GM18526 (cell line): ENCODE measurements around the gene ZBP1.

Source experiments
- POLR2A ChIP-seq: IDR thresholded peaks from 3 replicates; pipeline ENCODE4 v1.6.1; 2011; ENCODE audit not compliant: insufficient read length; ENCODE audit errors: extremely low read depth

The ZBP1 gene

GRCh38 chr20:57582432-57583288 lies 37.6 kb downstream of the ZBP1 start:
- no peak for TF ChIP-seq POLR2A

GRCh38 chr20:57582029-57582378 lies 38.2 kb downstream of the ZBP1 start:
- TF ChIP-seq POLR2A, result no peak

- TF ChIP-seq POLR2A, result no peak
Measured at GRCh38 chr20:57581202-57582028, 38.8 kb downstream of the ZBP1 start.

DNA sequence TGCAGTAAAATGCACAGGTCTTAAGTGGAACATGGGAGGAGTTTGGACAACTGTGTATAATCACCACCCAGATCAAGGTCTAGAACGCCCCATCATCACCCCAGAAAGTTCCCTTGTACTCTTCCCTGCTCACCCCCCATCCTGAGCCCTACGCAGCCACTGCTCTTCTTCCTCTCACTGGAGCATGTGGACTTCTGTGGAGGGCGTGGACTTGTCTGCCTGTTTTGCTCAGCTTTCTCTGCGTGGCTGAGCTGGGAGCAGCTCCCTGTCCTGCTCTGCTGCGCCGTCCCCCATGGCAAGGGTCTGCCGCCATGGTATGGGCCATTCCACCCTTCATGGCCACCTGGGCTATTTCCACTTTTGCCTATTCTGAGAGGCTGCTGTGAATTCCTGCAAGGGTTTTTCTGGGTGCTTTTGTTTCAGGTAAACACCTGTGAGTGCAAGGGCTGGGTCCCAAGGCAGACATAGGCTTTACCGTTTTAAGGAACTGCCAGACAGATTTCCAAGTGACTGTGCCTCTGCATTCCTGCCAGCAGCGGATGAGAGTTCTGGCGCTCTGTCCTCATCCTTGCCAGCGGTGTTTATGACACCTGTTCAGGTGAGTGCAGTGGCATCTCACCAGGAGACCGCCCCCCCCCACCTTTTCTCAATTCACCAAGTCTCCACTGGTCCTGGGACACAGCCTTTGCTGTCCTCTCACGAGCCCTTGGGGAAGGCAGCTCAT lies 39.6 kb downstream of the ZBP1 start:
- TF ChIP-seq POLR2A, result no peak

DNA sequence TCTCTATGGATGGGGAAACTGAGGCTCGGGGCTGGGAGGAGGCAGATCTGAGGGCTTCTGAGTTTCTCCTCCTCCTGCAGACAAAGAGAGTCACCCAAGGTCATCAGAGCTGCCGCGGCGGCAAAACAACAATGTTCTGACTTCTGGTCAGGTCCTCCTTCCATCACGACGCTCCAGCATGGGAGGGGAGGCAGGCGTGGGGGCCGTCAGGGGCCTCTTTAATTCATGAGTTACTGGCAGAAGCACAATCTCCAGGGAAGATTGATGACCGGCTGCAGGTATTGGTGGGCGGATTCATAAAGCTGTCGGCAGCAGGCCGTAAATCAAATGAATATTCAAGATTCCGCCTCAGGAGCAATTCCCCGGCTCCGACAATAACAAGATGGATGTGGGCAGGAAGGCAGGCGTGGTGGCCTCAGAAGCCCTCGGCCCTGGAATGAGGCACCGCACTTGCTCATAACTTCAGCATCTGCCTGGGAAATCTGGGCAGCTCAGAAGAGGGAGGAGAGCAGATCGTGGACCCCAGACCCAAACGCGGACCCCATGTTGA lies 40.3 kb downstream of the ZBP1 start:
- no peak for TF ChIP-seq POLR2A

DNA sequence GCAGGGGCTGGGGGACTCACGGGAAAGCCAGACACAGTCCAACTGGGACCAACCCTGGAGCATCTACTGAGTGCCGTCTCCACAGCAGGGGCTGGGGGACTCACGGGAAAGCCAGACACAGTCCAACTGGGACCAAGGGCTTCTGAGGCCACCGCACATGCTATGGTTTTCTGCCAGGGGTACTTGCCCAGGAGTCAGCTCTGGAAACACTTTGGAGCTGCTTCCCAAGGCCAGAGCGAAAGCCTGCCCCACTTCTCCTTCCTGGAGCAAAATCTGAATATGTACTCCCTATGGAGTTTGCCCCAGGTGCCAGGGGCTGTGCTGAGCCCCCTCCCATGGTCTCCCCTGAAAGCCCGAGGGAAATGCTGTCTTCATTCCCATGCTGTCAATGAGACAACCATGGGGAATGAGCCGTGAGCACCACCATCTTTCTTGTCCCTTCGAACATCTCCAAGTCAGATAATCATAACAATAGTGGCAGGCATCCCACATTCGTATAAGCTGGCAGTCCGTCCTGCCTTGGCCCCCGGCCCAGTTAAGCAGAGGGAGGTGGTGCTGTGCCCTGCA lies 40.8 kb downstream of the ZBP1 start:
- TF ChIP-seq POLR2A, result no peak

DNA sequence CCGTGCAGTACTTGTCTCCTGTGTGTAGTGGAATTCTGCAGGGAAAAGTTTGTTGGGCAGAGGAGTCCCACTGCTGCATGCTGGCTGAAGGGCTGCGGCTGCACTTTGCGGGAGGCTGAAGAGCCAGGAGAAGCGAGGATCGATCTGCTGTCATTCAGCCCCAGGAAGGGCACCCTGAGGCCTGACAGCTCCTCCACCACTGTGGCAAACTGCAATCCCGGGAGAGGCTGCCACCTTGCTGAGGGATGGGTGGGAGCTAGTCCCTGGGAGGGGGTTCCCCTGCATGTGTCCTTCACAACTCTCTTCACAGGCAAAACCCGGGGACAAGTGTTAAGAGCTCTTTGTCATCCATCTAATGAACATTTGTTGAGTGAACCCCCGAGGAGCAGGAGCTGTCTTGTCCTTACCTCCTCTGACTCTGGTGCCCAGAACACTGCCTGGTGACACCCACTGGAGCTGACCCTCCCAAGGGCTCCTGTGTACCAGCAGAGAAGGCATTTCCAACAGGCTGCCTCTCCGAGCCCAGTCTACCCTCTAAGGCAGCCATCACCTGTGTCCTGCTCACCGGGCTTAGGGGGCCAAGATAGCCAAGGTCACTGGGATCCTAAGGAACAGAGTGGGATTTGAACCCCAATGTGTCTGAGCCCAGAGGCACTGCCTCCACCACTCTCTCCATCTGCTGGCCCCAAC lies 41.6 kb downstream of the ZBP1 start:
- TF ChIP-seq POLR2A, result no peak

DNA sequence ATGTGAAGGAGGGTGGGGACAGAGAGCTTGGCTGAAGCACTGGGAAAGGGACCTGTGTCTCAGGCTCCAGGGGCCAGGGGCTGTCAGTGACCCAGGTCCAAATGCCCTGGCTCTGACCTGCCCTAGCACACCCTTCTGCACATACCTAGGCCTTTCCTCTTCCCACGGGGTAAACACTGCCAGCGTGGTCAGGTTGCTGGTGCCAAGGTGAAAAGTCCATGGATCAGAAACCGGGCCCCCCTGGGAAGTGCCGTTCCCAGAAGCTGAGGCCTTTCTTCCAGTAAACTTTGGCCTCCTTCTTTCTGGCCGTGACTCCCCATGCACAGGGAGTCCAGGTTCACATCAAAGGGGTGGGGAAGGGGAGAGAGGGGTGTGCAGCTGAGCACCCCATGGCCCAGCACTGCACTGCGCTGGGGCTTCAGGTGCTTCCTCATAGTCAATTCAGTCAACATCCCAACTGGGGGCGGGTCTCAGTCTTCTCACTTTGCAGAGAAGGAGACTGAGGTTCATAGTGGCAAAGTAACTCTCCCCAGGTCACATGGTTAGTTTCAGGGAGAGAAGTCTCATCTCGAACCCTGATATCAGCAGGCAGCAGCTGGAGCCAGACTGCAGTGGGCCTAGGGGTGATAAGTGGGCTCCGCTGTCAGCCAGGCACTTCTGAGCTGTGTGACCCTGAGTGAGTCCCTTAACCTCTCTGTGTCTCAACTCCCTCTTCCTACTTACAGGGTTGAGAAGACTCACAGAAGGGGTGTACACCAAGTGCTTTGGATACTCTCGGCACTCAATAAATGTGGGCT lies 42.3 kb downstream of the ZBP1 start:
- no peak for TF ChIP-seq POLR2A

- TF ChIP-seq POLR2A, result no peak
Measured at GRCh38 chr20:57576617-57577550, 43.3 kb downstream of the ZBP1 start.

- no peak for TF ChIP-seq POLR2A
Measured at GRCh38 chr20:57576002-57576401, 44.2 kb downstream of the ZBP1 start.

GRCh38 chr20:57574954-57575353 lies 45.3 kb downstream of the ZBP1 start:
- TF ChIP-seq POLR2A, result no peak

DNA sequence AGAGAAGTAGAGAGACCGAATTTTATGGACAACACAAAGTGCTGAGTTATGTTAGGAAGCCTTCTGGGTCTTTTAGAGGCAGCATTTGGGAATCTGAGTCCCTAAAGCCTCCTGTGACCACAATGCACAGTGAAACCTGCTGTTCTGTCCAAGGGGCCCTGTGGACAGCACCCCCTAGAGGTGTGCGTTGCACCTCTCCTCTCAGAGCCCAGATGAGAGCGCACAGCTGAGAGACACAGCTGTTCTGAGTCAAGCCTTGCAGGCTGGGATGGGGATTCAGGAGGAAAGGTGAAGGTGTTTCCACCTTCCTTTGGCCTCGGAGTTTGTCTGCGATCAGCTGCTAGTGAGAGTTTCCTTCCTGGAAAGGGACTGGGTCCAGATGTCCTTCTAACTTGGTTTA lies 46.3 kb downstream of the ZBP1 start:
- TF ChIP-seq POLR2A, result no peak

GRCh38 chr20:57573242-57573641 lies 47.0 kb downstream of the ZBP1 start:
- TF ChIP-seq POLR2A, result no peak
